A549 (cell line): ENCODE data around the gene ANK3. TPM values are rescaled to one million over a fixed set of nuclear protein-coding genes. Genes with fewer than 3 reads are reported as not detected.

Experiments used
- ATAC-seq, 2 experiments: fragments of 200-7000 bp in 1 of 2; fragments of >200 bp in 1 of 2; cut with Nextera tagmentation in 1 of 2; cut with Tn5 transposase in 1 of 2; 3 replicates each; pipeline versions ENCODE4 v1.8.0 to v1.9.1; 2018 to 2020; ENCODE audit warnings: mild to moderate bottlenecking in 1 of 2, moderate library complexity in 1 of 2
- CTCF ChIA-PET: fragments of 300-600 bp; sonication (Branson Sonifier 250); formaldehyde crosslinking; extraction: SDS; loops from one replicate; lab custom pipeline; 2021; ENCODE audit warnings: antibody characterized with exemption, inconsistent platforms; lab: Yijun Ruan, JAX
- POLR2A ChIA-PET: fragments of 350-600 bp; formaldehyde crosslinking; extraction: SDS; loops from one replicate; lab custom pipeline; 2021; ENCODE audit warnings: antibody characterized with exemption, inconsistent platforms; lab: Yijun Ruan, JAX
- DNase-seq, 2 experiments: peaks; one replicate each; pipeline versions ENCODE4 v3.0.0 to v3.0.0-alpha.2; 2011 to 2016; ENCODE audit warnings: low read depth in 1 of 2, low spot score in 1 of 2
- FAIRE-seq: peaks from 2 replicates; lab custom pipeline; 2011; peaks lifted over from hg19 to GRCh38; lab: Jason Lieb, UNC
- H3K27ac ChIP-seq, 2 experiments: fragments of >200 bp; sonication (Bioruptor Twin); formaldehyde crosslinking; 3 replicates each; pipeline ENCODE4 v1.5.1; 2016 to 2017
- H3K4me1 ChIP-seq: fragments of >200 bp; sonication (Bioruptor Twin); formaldehyde crosslinking; 3 replicates; pipeline ENCODE4 v1.6.1; 2016
- H3K4me2 ChIP-seq: fragments of >200 bp; sonication (Bioruptor Twin); formaldehyde crosslinking; 3 replicates; pipeline ENCODE4 v1.6.1; 2016
- H3K4me3 ChIP-seq: fragments of >200 bp; sonication (Bioruptor Twin); formaldehyde crosslinking; 3 replicates; pipeline ENCODE4 v1.5.1; 2016
- H3K9me3 ChIP-seq: fragments of >200 bp; sonication (Bioruptor Twin); formaldehyde crosslinking; 3 replicates; pipeline ENCODE4 v1.6.1; 2016
- CBX8 ChIP-seq: fragments of 200-600 bp; sonication (generic); IDR thresholded peaks from 2 replicates; pipeline ENCODE4 v1.6.1; 2016
- CHD4 ChIP-seq: fragments of 200-600 bp; sonication (generic); IDR thresholded peaks from 2 replicates; pipeline ENCODE4 v1.6.1; 2016; ENCODE audit warnings: antibody characterized with exemption, mild to moderate bottlenecking, borderline replicate concordance
- CTCF ChIP-seq: fragments of >200 bp; sonication (Bioruptor Twin); formaldehyde crosslinking; IDR thresholded peaks from 3 replicates; pipeline ENCODE4 v1.5.1; 2016
- FOSL2 ChIP-seq, 2 experiments: fragments of 450-650 bp in 1 of 2; fragments of >200 bp in 1 of 2; sonication (Bioruptor Twin) in 1 of 2; formaldehyde crosslinking; IDR thresholded peaks; 2 replicates each; pipeline versions ENCODE4 v1.5.0 to v1.6.1; 2016 to 2020; ENCODE audit warnings: mild to moderate bottlenecking in 1 of 2, moderate library complexity in 1 of 2
- HOXA7 ChIP-seq: fragments of 250-450 bp; sonication (Bioruptor Pico); IDR thresholded peaks from 2 replicates; pipeline ENCODE4 v1.5.0; 2020; ENCODE audit warnings: mild to moderate bottlenecking, moderate library complexity
- HOXB13 ChIP-seq: fragments of 250-450 bp; sonication (Bioruptor Pico); IDR thresholded peaks from 2 replicates; pipeline ENCODE4 v1.5.0; 2020; ENCODE audit warnings: low read depth, mild to moderate bottlenecking, moderate library complexity
- HOXB5 ChIP-seq: fragments of 250-450 bp; sonication (Bioruptor Pico); IDR thresholded peaks from 2 replicates; pipeline ENCODE4 v1.5.0; 2020; ENCODE audit warnings: mild to moderate bottlenecking, moderate library complexity
- KDM5A ChIP-seq: fragments of 200-600 bp; sonication (generic); IDR thresholded peaks from 2 replicates; pipeline ENCODE4 v1.6.1; 2016; ENCODE audit warnings: antibody characterized with exemption, mild to moderate bottlenecking
- MAFK ChIP-seq: fragments of 450-650 bp; IDR thresholded peaks from 2 replicates; pipeline ENCODE4 v1.6.1; 2014; ENCODE audit not compliant: partially characterized antibody
- MYC ChIP-seq: IDR thresholded peaks from 2 replicates; pipeline ENCODE4 v1.6.1; 2012; ENCODE audit warnings: mild to moderate bottlenecking, inconsistent platforms, low read length, improper control_type of control experiment, borderline replicate concordance
- NR3C1 ChIP-seq: fragments of >200 bp; sonication (Bioruptor Twin); formaldehyde crosslinking; IDR thresholded peaks from 3 replicates; pipeline ENCODE4 v1.6.1; 2017
- POLR2A ChIP-seq: IDR thresholded peaks from 2 replicates; pipeline ENCODE4 v1.6.1; 2012; ENCODE audit warnings: mild to moderate bottlenecking, low read length
- RAD21 ChIP-seq, 2 experiments: fragments of >200 bp in 1 of 2; sonication (Bioruptor Twin) in 1 of 2; formaldehyde crosslinking in 1 of 2; IDR thresholded peaks in 1 of 2; conservative IDR thresholded peaks in 1 of 2; 2 replicates in 1 of 2; 3 replicates in 1 of 2; pipeline ENCODE4 v1.6.1; 2012 to 2018; ENCODE audit warnings: inconsistent platforms in 1 of 2
- RCOR1 ChIP-seq: fragments of 150-350 bp; IDR thresholded peaks from 2 replicates; pipeline ENCODE4 v1.6.1; 2014; ENCODE audit warnings: antibody characterized with exemption, low read length, low read depth
- SMC3 ChIP-seq: fragments of >200 bp; sonication (Bioruptor Twin); formaldehyde crosslinking; IDR thresholded peaks from 3 replicates; pipeline ENCODE4 v1.6.1; 2018; ENCODE audit warnings: inconsistent platforms
- SREBF2 ChIP-seq: fragments of 450-650 bp; IDR thresholded peaks from 2 replicates; pipeline ENCODE4 v1.6.1; 2014; ENCODE audit warnings: mild to moderate bottlenecking, moderate library complexity
- TFCP2L1 ChIP-seq: fragments of 250-450 bp; sonication (Bioruptor Pico); IDR thresholded peaks from 2 replicates; pipeline ENCODE4 v1.5.0; 2021; ENCODE audit warnings: mild to moderate bottlenecking
- ZC3H11A ChIP-seq: fragments of 450-650 bp; IDR thresholded peaks from 2 replicates; pipeline ENCODE4 v1.6.1; 2014; ENCODE audit warnings: antibody characterized with exemption, mild to moderate bottlenecking
- ZSCAN20 ChIP-seq: fragments of 250-450 bp; sonication (Bioruptor Pico); IDR thresholded peaks from 2 replicates; pipeline ENCODE4 v1.8.0; 2022; ENCODE audit warnings: mild to moderate bottlenecking, moderate library complexity
- polyA plus RNA-seq, 4 experiments: library from polyadenylated mRNA; depleted of rRNA in 3 of 4; stranded (reverse); fragments of >200 nt; fragmentation: RNase III in 1 of 4; extraction: RNeasy Plus Mini Kit Qiagen cat#74134 plus additional on column Dnase treatment in 1 of 4; gene quantifications; 2 replicates in 3 of 4; 3 replicates in 1 of 4; pipeline ENCODE4 v1.2.3, GENCODE V29; 2011 to 2017
- TF ChIP-seq, protein P1 (sequence below): fragments of >200 bp; sonication (Bioruptor Twin); formaldehyde crosslinking; IDR thresholded peaks from 2 replicates; pipeline ENCODE4 v1.6.1; 2016
- TF ChIP-seq, protein P2 (sequence below): IDR thresholded peaks from 2 replicates; pipeline ENCODE4 v1.6.1; 2012
- TF ChIP-seq, protein P3 (sequence below): fragments of 200-600 bp; sonication (generic); IDR thresholded peaks from 2 replicates; pipeline ENCODE4 v1.6.1; 2016; ENCODE audit warnings: antibody characterized with exemption, mild to moderate bottlenecking, moderate library complexity

Gene ANK3
- polyA plus RNA-seq, 2 of the 4 experiments (the other 2 are of a cell fraction) = 0.56 to 5.4 TPM

- FAIRE-seq (peak; percentile 49), DNase-seq (peak in 1 of 2 experiments; percentile 29)
- no peaks in the 10 kb centered on the region for H3K4me1 ChIP-seq
- TF ChIP-seq KDM5A (no peak), RAD21 (conservative IDR thresholded peaks at IDR 0.05 in 1 of 2, IDR thresholded peaks at IDR 0.05 in 1 of 2) (peak; percentile 63 to 66), HOXB13 (CRISPR knock-in tag) (no peak), MYC (no peak), CTCF (peak; percentile 39), TFCP2L1 (no peak), POLR2A (no peak), NR3C1 (no peak), SREBF2 (no peak), ZC3H11A (no peak), HOXA7 (CRISPR knock-in tag) (no peak), MAFK (no peak), CBX8 (no peak), ZSCAN20 (no peak), CHD4 (no peak), SMC3 (peak; percentile 53)
- TF ChIP-seq, protein P1, sequence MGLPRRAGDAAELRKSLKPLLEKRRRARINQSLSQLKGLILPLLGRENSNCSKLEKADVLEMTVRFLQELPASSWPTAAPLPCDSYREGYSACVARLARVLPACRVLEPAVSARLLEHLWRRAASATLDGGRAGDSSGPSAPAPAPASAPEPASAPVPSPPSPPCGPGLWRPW = no peak
- TF ChIP-seq, all 56 proteins: peak for 3
- ChIA-PET POLR2A (no interaction called here), CTCF (interaction anchor here (0.6 to 2.8 kb wide), 7 partner anchors 15 to 1266 kb away, joined by 3 to 30 read pairs (median 4); no protein-coding TSS in a partner anchor)
- Histone ChIP-seq H3K4me3 (no peak overlapping the region), H3K9me3 (no peaks in the 10 kb centered on the region), H3K27ac (no peak overlapping the region), H3K4me2 (no peak overlapping the region)
- ATAC-seq = peak; percentile 56 to 67; a peak in 5 of 6 replicates
Measured at GRCh38 chr10:60048091-60048501, 341.6 kb downstream of the ANK3 start.

DNA sequence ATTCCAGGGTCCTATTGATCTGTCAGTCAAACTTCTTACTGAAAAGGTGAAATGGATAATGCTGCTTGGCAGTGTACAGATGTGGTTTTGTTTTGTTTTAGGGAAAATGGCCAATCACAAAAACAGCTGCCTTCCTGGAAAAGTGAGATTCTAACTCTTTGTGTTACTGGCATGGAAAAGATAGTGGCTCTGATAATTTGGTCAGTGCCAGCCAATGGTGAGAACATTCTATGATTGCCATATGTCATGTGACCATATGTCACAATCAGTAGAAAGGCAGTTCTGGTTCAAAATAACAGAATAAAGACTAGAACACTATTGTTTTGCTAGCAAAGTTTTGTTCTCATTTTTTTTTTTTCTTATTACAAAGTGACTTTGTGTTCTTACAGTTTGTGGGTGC lies 344.1 kb downstream of the ANK3 start:
- Histone ChIP-seq H3K4me2 (no peak overlapping the region), H3K4me1 (no peaks in the 10 kb centered on the region), H3K9me3 (no peaks in the 10 kb centered on the region), H3K27ac (no peak overlapping the region), H3K4me3 (no peak overlapping the region)
- DNase-seq = no peak
- ATAC-seq = no peak
- no peak for FAIRE-seq
- POLR2A ChIA-PET = no interaction called here
- no peak for TF ChIP-seq HOXB13 (CRISPR knock-in tag)
- TF ChIP-seq, protein P2, sequence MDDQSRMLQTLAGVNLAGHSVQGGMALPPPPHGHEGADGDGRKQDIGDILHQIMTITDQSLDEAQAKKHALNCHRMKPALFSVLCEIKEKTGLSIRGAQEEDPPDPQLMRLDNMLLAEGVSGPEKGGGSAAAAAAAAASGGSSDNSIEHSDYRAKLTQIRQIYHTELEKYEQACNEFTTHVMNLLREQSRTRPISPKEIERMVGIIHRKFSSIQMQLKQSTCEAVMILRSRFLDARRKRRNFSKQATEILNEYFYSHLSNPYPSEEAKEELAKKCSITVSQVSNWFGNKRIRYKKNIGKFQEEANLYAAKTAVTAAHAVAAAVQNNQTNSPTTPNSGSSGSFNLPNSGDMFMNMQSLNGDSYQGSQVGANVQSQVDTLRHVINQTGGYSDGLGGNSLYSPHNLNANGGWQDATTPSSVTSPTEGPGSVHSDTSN = no peak
- TF ChIP-seq FOSL2 (IDR thresholded peaks at IDR 0.05) = no peak
- no peak for TF ChIP-seq FOSL2 (CRISPR knock-in tag; IDR thresholded peaks at IDR 0.05)
- no peak for TF ChIP-seq RCOR1
- no peak for TF ChIP-seq HOXA7 (CRISPR knock-in tag)
- TF ChIP-seq RAD21 (conservative IDR thresholded peaks at IDR 0.05 in 1 of 2, IDR thresholded peaks at IDR 0.05 in 1 of 2) = no peak
- no peak for TF ChIP-seq CTCF
- TF ChIP-seq, protein P3, sequence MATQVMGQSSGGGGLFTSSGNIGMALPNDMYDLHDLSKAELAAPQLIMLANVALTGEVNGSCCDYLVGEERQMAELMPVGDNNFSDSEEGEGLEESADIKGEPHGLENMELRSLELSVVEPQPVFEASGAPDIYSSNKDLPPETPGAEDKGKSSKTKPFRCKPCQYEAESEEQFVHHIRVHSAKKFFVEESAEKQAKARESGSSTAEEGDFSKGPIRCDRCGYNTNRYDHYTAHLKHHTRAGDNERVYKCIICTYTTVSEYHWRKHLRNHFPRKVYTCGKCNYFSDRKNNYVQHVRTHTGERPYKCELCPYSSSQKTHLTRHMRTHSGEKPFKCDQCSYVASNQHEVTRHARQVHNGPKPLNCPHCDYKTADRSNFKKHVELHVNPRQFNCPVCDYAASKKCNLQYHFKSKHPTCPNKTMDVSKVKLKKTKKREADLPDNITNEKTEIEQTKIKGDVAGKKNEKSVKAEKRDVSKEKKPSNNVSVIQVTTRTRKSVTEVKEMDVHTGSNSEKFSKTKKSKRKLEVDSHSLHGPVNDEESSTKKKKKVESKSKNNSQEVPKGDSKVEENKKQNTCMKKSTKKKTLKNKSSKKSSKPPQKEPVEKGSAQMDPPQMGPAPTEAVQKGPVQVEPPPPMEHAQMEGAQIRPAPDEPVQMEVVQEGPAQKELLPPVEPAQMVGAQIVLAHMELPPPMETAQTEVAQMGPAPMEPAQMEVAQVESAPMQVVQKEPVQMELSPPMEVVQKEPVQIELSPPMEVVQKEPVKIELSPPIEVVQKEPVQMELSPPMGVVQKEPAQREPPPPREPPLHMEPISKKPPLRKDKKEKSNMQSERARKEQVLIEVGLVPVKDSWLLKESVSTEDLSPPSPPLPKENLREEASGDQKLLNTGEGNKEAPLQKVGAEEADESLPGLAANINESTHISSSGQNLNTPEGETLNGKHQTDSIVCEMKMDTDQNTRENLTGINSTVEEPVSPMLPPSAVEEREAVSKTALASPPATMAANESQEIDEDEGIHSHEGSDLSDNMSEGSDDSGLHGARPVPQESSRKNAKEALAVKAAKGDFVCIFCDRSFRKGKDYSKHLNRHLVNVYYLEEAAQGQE = no peak
- TF ChIP-seq HOXB5 = no peak
- no peak for TF ChIP-seq CHD4
- CTCF ChIA-PET = interaction anchor here (1.2 kb wide), 1 partner anchor 420 kb away, joined by 5 read pairs; no protein-coding TSS in a partner anchor
